Fibroblast of lung (primary cell): Measurements from ENCODE around the gene TTC17. TPM values are rescaled to one million over a fixed set of nuclear protein-coding genes. Genes with fewer than 3 reads are reported as not detected.

Experiments
- DNase-seq, 2 donors: peaks; one replicate each; pipeline versions ENCODE4 v3.0.0 to v3.0.0-alpha.2; 2010; ENCODE audit warnings: low read depth in 2 of 2
- H2AFZ ChIP-seq: 2 replicates; pipeline ENCODE4 v1.5.1; 2012; ENCODE audit warnings: low read length, control low read depth, inconsistent platforms
- H3K27ac ChIP-seq: 2 replicates; pipeline ENCODE4 v1.5.1; 2011; ENCODE audit warnings: low read length, control low read depth; ENCODE audit not compliant: insufficient read depth
- H3K27me3 ChIP-seq: 2 replicates; pipeline ENCODE4 v1.5.1; 2011; ENCODE audit warnings: mild to moderate bottlenecking, low read length; ENCODE audit not compliant: control insufficient read depth, insufficient read depth
- H3K36me3 ChIP-seq: 2 replicates; pipeline ENCODE4 v1.5.1; 2011; ENCODE audit warnings: low read length; ENCODE audit not compliant: control insufficient read depth, insufficient read depth
- H3K4me1 ChIP-seq: 2 replicates; pipeline ENCODE4 v1.5.1; 2011; ENCODE audit warnings: low read length; ENCODE audit not compliant: control insufficient read depth, insufficient read depth; ENCODE audit errors: extremely low read depth
- H3K4me2 ChIP-seq: 2 replicates; pipeline ENCODE4 v1.5.1; 2011; ENCODE audit warnings: low read length, control low read depth; ENCODE audit not compliant: insufficient read depth; ENCODE audit errors: extremely low read depth
- H3K4me3 ChIP-seq, 4 experiments: fragments of 200-600 bp in 1 of 4; sonication (generic) in 1 of 4; replicated peaks in 1 of 4; 2 replicates each; pipeline ENCODE4 v1.5.1; 2011 to 2016; ENCODE audit warnings: low read length in 4 of 4, low read depth in 3 of 4, mild to moderate bottlenecking in 3 of 4, control low read depth in 2 of 4, inconsistent platforms in 1 of 4, mixed read lengths in 1 of 4; ENCODE audit not compliant: insufficient read depth in 1 of 4; ENCODE audit errors: control extremely low read depth in 1 of 4
- H3K79me2 ChIP-seq: 2 replicates; pipeline ENCODE4 v1.5.1; 2012; ENCODE audit warnings: mild to moderate bottlenecking, low read length, inconsistent platforms; ENCODE audit not compliant: control insufficient read depth, insufficient read depth
- H3K9ac ChIP-seq: 2 replicates; pipeline ENCODE4 v1.5.1; 2011; ENCODE audit warnings: mild to moderate bottlenecking, low read length, control low read depth; ENCODE audit not compliant: insufficient read depth
- H3K9me3 ChIP-seq: 2 replicates; pipeline ENCODE4 v1.5.1; 2012; ENCODE audit warnings: low read depth, low read length; ENCODE audit not compliant: control insufficient read depth, insufficient read depth
- H4K20me1 ChIP-seq: 2 replicates; pipeline ENCODE4 v1.5.1; 2011; ENCODE audit warnings: low read length; ENCODE audit not compliant: control insufficient read depth, insufficient read depth; ENCODE audit errors: extremely low read depth
- EZH2 ChIP-seq: IDR thresholded peaks from 2 replicates; pipeline ENCODE4 v1.5.1; 2012; ENCODE audit warnings: low read length, control low read depth, mild to moderate bottlenecking; ENCODE audit errors: missing control alignments
- polyA plus RNA-seq, 2 donors: library from polyadenylated mRNA; depleted of rRNA in 1 of 2; stranded (reverse) in 1 of 2; unstranded in 1 of 2; fragments of >200 nt; gene quantifications; 2 replicates each; pipeline ENCODE4 v1.2.1, GENCODE V29; 2011 to 2012; ENCODE audit warnings: missing spikeins in 1 of 2
- total RNA-seq: library from RNA; depleted of rRNA; stranded (reverse); fragments of >200 nt; gene quantifications from 2 replicates; pipeline ENCODE4 v1.2.1, GENCODE V29; 2014
- TF ChIP-seq, protein P1 (sequence below), 2 donors: IDR thresholded peaks in 1 of 2; conservative IDR thresholded peaks in 1 of 2; 1 replicate in 1 of 2; 2 replicates in 1 of 2; pipeline ENCODE4 v1.5.1; 2011 to 2012; ENCODE audit warnings: low read length in 2 of 2, control low read depth in 1 of 2, inconsistent platforms in 1 of 2, low read depth in 1 of 2, mild to moderate bottlenecking in 1 of 2

The TTC17 gene
- total and polyA plus RNA-seq, 2 donors (not counting 1 experiment from before 2014, with no cell fraction given), result 72.3 to 129 TPM

DNA sequence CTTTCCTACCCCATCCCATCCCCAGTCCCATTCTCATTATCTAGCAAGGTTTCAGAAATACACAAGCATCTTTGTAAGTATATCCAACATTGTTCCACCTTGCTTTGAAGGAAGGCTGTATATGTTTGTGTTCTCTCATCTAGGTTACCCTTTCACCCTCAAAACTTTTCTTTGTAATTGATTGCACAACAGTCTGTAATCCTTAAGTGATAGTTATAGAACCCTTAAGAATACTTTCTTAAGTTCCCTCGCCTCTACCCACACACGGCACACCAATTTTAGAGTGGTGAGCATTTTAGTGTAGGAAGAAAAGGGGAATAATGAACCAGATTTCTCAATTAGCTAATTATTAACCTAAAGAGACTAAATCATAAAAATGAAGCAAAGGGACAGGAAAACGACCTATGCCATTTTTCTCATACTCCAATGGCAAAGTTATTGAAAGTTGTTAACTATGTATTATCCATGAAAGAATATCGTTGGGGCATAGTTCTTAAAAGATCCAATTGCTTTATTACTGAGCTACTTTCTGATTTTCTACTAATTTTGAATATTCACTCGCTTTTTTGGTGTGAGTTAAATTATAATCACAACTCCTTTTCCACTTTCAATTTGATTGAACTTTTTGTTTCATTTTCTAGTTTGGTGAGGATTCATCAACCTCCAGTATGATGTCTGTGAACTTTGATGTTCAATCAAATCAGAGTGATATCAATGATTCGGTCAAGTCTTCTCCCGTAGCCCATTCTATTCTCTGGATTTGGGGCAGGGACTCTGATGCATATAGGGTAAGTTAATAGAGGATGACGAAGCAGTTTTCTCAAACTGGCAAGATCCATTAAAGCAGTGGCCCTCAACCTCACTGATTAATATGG, 44.9 kb downstream of the TTC17 start:
- no peak overlapping the region for H3K27ac ChIP-seq

DNA sequence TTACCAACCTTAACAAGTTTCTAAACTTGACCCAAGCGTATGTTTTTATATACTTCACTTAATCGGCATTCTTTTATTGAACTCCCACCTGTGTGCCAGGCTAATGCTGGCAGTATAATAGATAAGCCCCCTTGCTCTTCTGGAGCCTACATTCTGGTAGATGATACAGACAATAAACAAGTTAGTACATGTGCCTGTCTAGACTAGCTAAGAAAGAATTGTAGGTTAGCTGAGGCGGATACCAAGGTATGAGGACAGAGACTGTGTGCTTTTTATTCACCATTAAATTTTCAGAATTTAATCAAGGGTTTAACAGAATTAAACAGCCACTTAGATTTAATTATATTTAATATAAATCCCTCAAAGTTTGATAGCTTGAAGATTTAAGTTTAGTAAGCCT, 45.7 kb downstream of the TTC17 start:
- Histone ChIP-seq H3K4me1 (no peaks in the 10 kb centered on the region), H3K79me2 (no peaks in the 10 kb centered on the region), H3K4me3 (no peak overlapping the region), H3K4me2 (no peak overlapping the region), H3K9me3 (no peaks in the 10 kb centered on the region), H3K9ac (no peak overlapping the region), H3K36me3 (peaks cover 14% of the 10 kb centered on the region), H3K27ac (no peak overlapping the region), H3K27me3 (no peaks in the 10 kb centered on the region), H2AFZ (no peak overlapping the region), H4K20me1 (no peaks in the 10 kb centered on the region)
- DNase-seq, result no peak
- TF ChIP-seq, protein P1, sequence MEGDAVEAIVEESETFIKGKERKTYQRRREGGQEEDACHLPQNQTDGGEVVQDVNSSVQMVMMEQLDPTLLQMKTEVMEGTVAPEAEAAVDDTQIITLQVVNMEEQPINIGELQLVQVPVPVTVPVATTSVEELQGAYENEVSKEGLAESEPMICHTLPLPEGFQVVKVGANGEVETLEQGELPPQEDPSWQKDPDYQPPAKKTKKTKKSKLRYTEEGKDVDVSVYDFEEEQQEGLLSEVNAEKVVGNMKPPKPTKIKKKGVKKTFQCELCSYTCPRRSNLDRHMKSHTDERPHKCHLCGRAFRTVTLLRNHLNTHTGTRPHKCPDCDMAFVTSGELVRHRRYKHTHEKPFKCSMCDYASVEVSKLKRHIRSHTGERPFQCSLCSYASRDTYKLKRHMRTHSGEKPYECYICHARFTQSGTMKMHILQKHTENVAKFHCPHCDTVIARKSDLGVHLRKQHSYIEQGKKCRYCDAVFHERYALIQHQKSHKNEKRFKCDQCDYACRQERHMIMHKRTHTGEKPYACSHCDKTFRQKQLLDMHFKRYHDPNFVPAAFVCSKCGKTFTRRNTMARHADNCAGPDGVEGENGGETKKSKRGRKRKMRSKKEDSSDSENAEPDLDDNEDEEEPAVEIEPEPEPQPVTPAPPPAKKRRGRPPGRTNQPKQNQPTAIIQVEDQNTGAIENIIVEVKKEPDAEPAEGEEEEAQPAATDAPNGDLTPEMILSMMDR (conservative IDR thresholded peaks at IDR 0.05 in 1 of 2, IDR thresholded peaks at IDR 0.05 in 1 of 2; ENCODE audit: low read depth in 1 of 2, low read length in 2 of 2), result no peak
- TF ChIP-seq EZH2, result no peak

More for the DNA sequence above, 44.9 kb downstream of the TTC17 start:
- Histone ChIP-seq H3K4me1 (no peaks in the 10 kb centered on the region), H3K79me2 (no peaks in the 10 kb centered on the region), H3K4me3 (no peak overlapping the region), H3K9ac (no peak overlapping the region), H3K36me3 (peaks cover 14% of the 10 kb centered on the region), H2AFZ (no peak overlapping the region), H3K27me3 (no peaks in the 10 kb centered on the region), H3K4me2 (no peak overlapping the region), H3K9me3 (no peaks in the 10 kb centered on the region), H4K20me1 (no peaks in the 10 kb centered on the region)
- TF ChIP-seq, protein P1 (conservative IDR thresholded peaks at IDR 0.05 in 1 of 2, IDR thresholded peaks at IDR 0.05 in 1 of 2; ENCODE audit: low read depth in 1 of 2, low read length in 2 of 2), result no peak
- no peak for TF ChIP-seq EZH2
- DNase-seq, result no peak

DNA sequence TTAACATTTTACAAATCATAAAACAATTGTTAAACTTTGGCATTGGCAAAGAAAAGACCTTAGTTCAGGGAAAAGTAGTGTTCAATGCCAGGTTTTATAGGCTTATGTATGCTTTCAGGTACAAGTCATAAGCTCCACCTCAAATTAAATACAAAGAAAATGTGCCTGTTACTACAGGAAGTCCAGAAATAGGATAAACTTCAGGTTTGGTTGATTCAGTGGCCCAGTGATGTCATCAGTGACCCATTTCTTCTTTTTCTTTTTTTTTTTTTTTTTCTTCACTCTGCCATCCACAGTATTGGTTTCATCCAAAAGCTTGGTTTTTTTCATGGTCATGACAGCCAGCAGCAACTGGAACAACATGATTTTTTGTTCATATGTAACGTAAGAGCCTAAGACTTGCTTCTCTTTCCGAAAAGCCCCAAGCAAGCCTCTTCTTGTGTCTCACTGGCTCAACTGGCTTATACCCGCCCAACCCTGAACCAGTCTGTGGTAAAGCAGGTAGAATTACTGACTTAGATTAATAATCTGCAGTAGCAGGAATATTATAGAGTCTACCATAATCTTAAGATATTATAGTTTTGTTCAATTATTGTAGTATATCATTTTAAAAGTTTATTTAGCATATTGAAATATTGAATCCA, 46.2 kb downstream of the TTC17 start:
- H3K36me3 ChIP-seq, result peaks cover 14% of the 10 kb centered on the region
- H3K9ac ChIP-seq, result no peak overlapping the region
- H2AFZ ChIP-seq, result no peak overlapping the region
- H3K27me3 ChIP-seq, result no peaks in the 10 kb centered on the region
- no peak overlapping the region for H3K4me2 ChIP-seq
- H3K4me1 ChIP-seq, result no peaks in the 10 kb centered on the region
- no peak for TF ChIP-seq EZH2
- TF ChIP-seq, protein P1 (conservative IDR thresholded peaks at IDR 0.05 in 1 of 2, IDR thresholded peaks at IDR 0.05 in 1 of 2; ENCODE audit: low read depth in 1 of 2, low read length in 2 of 2), result no peak
- no peaks in the 10 kb centered on the region for H3K79me2 ChIP-seq
- H3K9me3 ChIP-seq, result no peaks in the 10 kb centered on the region
- H3K27ac ChIP-seq, result no peak overlapping the region
- no peak overlapping the region for H3K4me3 ChIP-seq
- no peak for DNase-seq
- H4K20me1 ChIP-seq, result no peaks in the 10 kb centered on the region
